Keratinocyte (primary cell): ENCODE data around the gene S1PR4. TPM values are rescaled to one million over a fixed set of nuclear protein-coding genes. Genes with fewer than 3 reads are reported as not detected.

Source experiments
- DNase-seq: peaks from one replicate; pipeline ENCODE4 v3.0.0-alpha.2; 2011; ENCODE audit warnings: low read depth, missing footprints, low spot score
- FAIRE-seq: peaks from 2 replicates; lab custom pipeline; 2011; peaks lifted over from hg19 to GRCh38; lab: Jason Lieb, UNC
- H2AFZ ChIP-seq: 2 replicates; pipeline ENCODE4 v1.6.0; 2012; ENCODE audit warnings: low read length, control low read depth, inconsistent platforms; ENCODE audit not compliant: control insufficient read depth
- H3K27ac ChIP-seq: 2 replicates; pipeline ENCODE4 v1.5.1; 2011; ENCODE audit warnings: low read length; ENCODE audit not compliant: control insufficient read depth, insufficient read depth
- H3K27me3 ChIP-seq: 3 replicates; pipeline ENCODE4 v1.6.0; 2011; ENCODE audit warnings: low read length; ENCODE audit not compliant: control insufficient read depth, insufficient read depth; ENCODE audit errors: extremely low read depth
- H3K36me3 ChIP-seq, 2 experiments: 2 replicates in 1 of 2; 3 replicates in 1 of 2; pipeline ENCODE4 v1.5.1; 2011; ENCODE audit warnings: low read length in 2 of 2, mild to moderate bottlenecking in 1 of 2; ENCODE audit not compliant: control insufficient read depth in 2 of 2, insufficient read depth in 2 of 2; ENCODE audit errors: extremely low read depth in 1 of 2
- H3K4me1 ChIP-seq: 3 replicates; pipeline ENCODE4 v1.5.1; 2011; ENCODE audit warnings: low read length; ENCODE audit not compliant: control insufficient read depth, insufficient read depth; ENCODE audit errors: extremely low read depth
- H3K4me2 ChIP-seq: 3 replicates; pipeline ENCODE4 v1.6.0; 2011; ENCODE audit warnings: low read depth, low read length; ENCODE audit not compliant: control insufficient read depth, insufficient read depth; ENCODE audit errors: extremely low read depth
- H3K4me3 ChIP-seq, 3 experiments: fragments of 200-600 bp in 1 of 3; sonication (generic) in 1 of 3; 2 replicates in 2 of 3; 3 replicates in 1 of 3; pipeline ENCODE4 v1.5.1; 2011 to 2016; ENCODE audit warnings: low read length in 3 of 3, mild to moderate bottlenecking in 3 of 3, control low read depth in 2 of 3, inconsistent platforms in 1 of 3, low read depth in 1 of 3, mixed read lengths in 1 of 3, mixed run types in 1 of 3, moderate library complexity in 1 of 3; ENCODE audit not compliant: control insufficient read depth in 2 of 3, insufficient read depth in 2 of 3; ENCODE audit errors: extremely low read depth in 1 of 3
- H3K79me2 ChIP-seq: 2 replicates; pipeline ENCODE4 v1.6.0; 2012; ENCODE audit warnings: low read length; ENCODE audit not compliant: control insufficient read depth, insufficient read depth
- H3K9ac ChIP-seq: 3 replicates; pipeline ENCODE4 v1.6.0; 2011; ENCODE audit warnings: low read length; ENCODE audit not compliant: control insufficient read depth, insufficient read depth; ENCODE audit errors: extremely low read depth
- H3K9me1 ChIP-seq: 3 replicates; pipeline ENCODE4 v1.6.0; 2011; ENCODE audit warnings: low read length; ENCODE audit not compliant: control insufficient read depth, insufficient read depth; ENCODE audit errors: extremely low read depth
- H3K9me3 ChIP-seq: 2 replicates; pipeline ENCODE4 v1.5.1; 2012; ENCODE audit warnings: low read depth, low read length; ENCODE audit not compliant: control insufficient read depth
- H4K20me1 ChIP-seq: 3 replicates; pipeline ENCODE4 v1.6.0; 2011; ENCODE audit warnings: low read length; ENCODE audit not compliant: control insufficient read depth, insufficient read depth; ENCODE audit errors: extremely low read depth
- CTCF ChIP-seq, 3 experiments: IDR thresholded peaks in 1 of 3; conservative IDR thresholded peaks in 1 of 3; optimal IDR thresholded peaks in 1 of 3; 2 replicates in 2 of 3; 3 replicates in 1 of 3; pipeline versions ENCODE3 to v1.5.1; 2011; ENCODE audit warnings: low read length in 3 of 3, mild to moderate bottlenecking in 3 of 3, moderate library complexity in 2 of 3, control low read depth in 1 of 3, inconsistent platforms in 1 of 3; ENCODE audit not compliant: insufficient read depth in 2 of 3; ENCODE audit errors: extremely low read depth in 1 of 3
- EZH2 ChIP-seq: IDR thresholded peaks from one replicate; pipeline ENCODE4 v1.6.1; 2012; ENCODE audit warnings: inconsistent platforms, mild to moderate bottlenecking, low read length, moderate library complexity
- dilution Hi-C: fragments of 300-500 bp; cut with MboI; formaldehyde crosslinking; loops from one replicate; pipeline ENCODE4 v1.7.0; 2020; ENCODE audit warnings: low sequenced_read_pairs; ENCODE audit not compliant: extremely low pct_ligation_motif_present
- polyA plus RNA-seq, 5 experiments: library from polyadenylated mRNA; depleted of rRNA in 3 of 5; stranded (reverse) in 3 of 5; stranded (forward) in 1 of 5; unstranded in 1 of 5; fragments of >200 nt; gene quantifications; 1 replicate in 1 of 5; 2 replicates in 3 of 5; 3 replicates in 1 of 5; pipeline versions ENCODE4 v1.2.1 to v1.2.3, GENCODE V29; 2011 to 2012; ENCODE audit warnings: missing spikeins in 2 of 5, low read depth in 1 of 5, low replicate concordance in 1 of 5

Gene S1PR4
- polyA plus RNA-seq, 1 donor (not counting 4 experiments of a cell fraction or from before 2014, with no cell fraction given), result 0.08 TPM

- DNase-seq (peak; percentile 83), FAIRE-seq (peak; percentile 89)
- Histone ChIP-seq H3K27ac (peak overlapping the region; percentile 92), H3K9me1 (no peaks in the 10 kb centered on the region), H3K4me1 (peaks cover 13% of the 10 kb centered on the region), H3K4me3 (peak overlapping the region; percentile 84 to 92 (median 88)), H4K20me1 (no peaks in the 10 kb centered on the region), H3K4me2 (peak overlapping the region; percentile 79), H3K79me2 (peaks cover 57% of the 10 kb centered on the region), H2AFZ (peak overlapping the region; percentile 4), H3K36me3 (peaks cover 4% of the 10 kb centered on the region in 2 experiments), H3K9ac (peak overlapping the region; percentile 94), H3K27me3 (no peaks in the 10 kb centered on the region), H3K9me3 (no peaks in the 10 kb centered on the region)
- TF ChIP-seq EZH2 (no peak), CTCF (optimal IDR thresholded peaks at IDR 0.05 in 1 of 3, IDR thresholded peaks at IDR 0.05 in 1 of 3, conservative IDR thresholded peaks at IDR 0.05 in 1 of 3; ENCODE audit: extremely low read depth in 1 of 3, insufficient read depth in 2 of 3, low read length in 3 of 3) (no peak)
- dilution Hi-C loops, result no loop called here
These were observed 41.9 kb upstream of the S1PR4 start for GRCh38 chr19:3136684-3137055.

- peak overlapping the region; percentile 92 for H3K27ac ChIP-seq
- peak overlapping the region; percentile 4 for H2AFZ ChIP-seq
- peak overlapping the region; percentile 84 to 92 (median 88) for H3K4me3 ChIP-seq
- no peaks in the 10 kb centered on the region for H3K9me3 ChIP-seq
- dilution Hi-C loops, result no loop called here
- H3K4me2 ChIP-seq, result peak overlapping the region; percentile 79
- H3K27me3 ChIP-seq, result no peaks in the 10 kb centered on the region
- peaks cover 56% of the 10 kb centered on the region for H3K79me2 ChIP-seq
- no peaks in the 10 kb centered on the region for H3K9me1 ChIP-seq
- peaks cover 18% of the 10 kb centered on the region for H3K4me1 ChIP-seq
- H3K9ac ChIP-seq, result peak overlapping the region; percentile 94
- no peak for TF ChIP-seq EZH2
- no peak for DNase-seq
- no peaks in the 10 kb centered on the region for H4K20me1 ChIP-seq
- peaks cover 4% of the 10 kb centered on the region in 2 experiments for H3K36me3 ChIP-seq
- FAIRE-seq, result peak; percentile 39
These were observed 41.5 kb upstream of the S1PR4 start for GRCh38 chr19:3137119-3137518.

- peaks cover 27% of the 10 kb centered on the region for H3K4me1 ChIP-seq
- TF ChIP-seq CTCF (optimal IDR thresholded peaks at IDR 0.05 in 1 of 3, IDR thresholded peaks at IDR 0.05 in 1 of 3, conservative IDR thresholded peaks at IDR 0.05 in 1 of 3; ENCODE audit: extremely low read depth in 1 of 3, insufficient read depth in 2 of 3, low read length in 3 of 3) (no peak), EZH2 (no peak)
- DNase-seq (no peak), FAIRE-seq (no peak)
- no peak overlapping the region for H3K27ac ChIP-seq
- H3K9me3 ChIP-seq, result no peaks in the 10 kb centered on the region
- no peaks in the 10 kb centered on the region for H4K20me1 ChIP-seq
- H3K9ac ChIP-seq, result no peak overlapping the region
- peaks cover 4 to 9% of the 10 kb centered on the region in 2 experiments for H3K36me3 ChIP-seq
- H2AFZ ChIP-seq, result no peak overlapping the region
- dilution Hi-C loops, result no loop called here
- no peaks in the 10 kb centered on the region for H3K9me1 ChIP-seq
- no peaks in the 10 kb centered on the region for H3K27me3 ChIP-seq
- no peak overlapping the region for H3K4me2 ChIP-seq
- H3K4me3 ChIP-seq, result no peak overlapping the region
- H3K79me2 ChIP-seq, result peaks cover 62% of the 10 kb centered on the region
These were observed 40.3 kb upstream of the S1PR4 start for GRCh38 chr19:3138268-3138667.
